Subcutaneous adipose tissue (tissue), 4 donors: ENCODE measurements around the gene TP53INP2. TPM values are rescaled to one million over a fixed set of nuclear protein-coding genes. Genes with fewer than 3 reads are reported as not detected.

ENCODE experiments used
- total RNA-seq, 4 donors: library from RNA; depleted of rRNA; stranded (reverse); fragments of >200 nt; gene quantifications; one replicate each; pipeline ENCODE4 v1.1.0, GENCODE V29; 2016
- TF ChIP-seq, protein P1 (sequence below): fragments of 450-650 bp; IDR thresholded peaks from one replicate; pipeline ENCODE4 v1.5.1; 2016; ENCODE audit warnings: low read depth, mild to moderate bottlenecking, control low read depth, antibody characterized with exemption, moderate library complexity

Gene TP53INP2
- total RNA-seq, 4 donors from 2014 or later, result 4.4 to 17.1 (median 6.2) TPM

DNA sequence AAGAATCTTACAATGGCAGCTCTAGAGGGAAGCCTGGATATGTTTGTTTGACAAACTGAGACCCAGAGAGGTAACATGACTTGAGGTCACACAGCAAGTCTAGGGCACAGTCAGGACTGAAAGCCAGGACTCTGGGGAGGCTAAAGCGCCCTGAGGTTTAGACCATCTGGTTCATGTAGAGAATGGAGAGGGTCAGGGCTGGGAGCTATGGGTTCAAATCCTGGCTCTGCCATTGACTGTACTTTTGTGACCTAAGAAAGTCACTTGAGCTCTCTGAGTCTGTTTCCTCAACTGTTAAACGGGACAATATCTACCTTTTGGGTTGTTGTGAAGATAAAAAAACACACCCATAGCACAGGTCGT is 1.1 kb upstream of the TP53INP2 start:
- TF ChIP-seq, protein P1, sequence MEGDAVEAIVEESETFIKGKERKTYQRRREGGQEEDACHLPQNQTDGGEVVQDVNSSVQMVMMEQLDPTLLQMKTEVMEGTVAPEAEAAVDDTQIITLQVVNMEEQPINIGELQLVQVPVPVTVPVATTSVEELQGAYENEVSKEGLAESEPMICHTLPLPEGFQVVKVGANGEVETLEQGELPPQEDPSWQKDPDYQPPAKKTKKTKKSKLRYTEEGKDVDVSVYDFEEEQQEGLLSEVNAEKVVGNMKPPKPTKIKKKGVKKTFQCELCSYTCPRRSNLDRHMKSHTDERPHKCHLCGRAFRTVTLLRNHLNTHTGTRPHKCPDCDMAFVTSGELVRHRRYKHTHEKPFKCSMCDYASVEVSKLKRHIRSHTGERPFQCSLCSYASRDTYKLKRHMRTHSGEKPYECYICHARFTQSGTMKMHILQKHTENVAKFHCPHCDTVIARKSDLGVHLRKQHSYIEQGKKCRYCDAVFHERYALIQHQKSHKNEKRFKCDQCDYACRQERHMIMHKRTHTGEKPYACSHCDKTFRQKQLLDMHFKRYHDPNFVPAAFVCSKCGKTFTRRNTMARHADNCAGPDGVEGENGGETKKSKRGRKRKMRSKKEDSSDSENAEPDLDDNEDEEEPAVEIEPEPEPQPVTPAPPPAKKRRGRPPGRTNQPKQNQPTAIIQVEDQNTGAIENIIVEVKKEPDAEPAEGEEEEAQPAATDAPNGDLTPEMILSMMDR, result no peak

DNA sequence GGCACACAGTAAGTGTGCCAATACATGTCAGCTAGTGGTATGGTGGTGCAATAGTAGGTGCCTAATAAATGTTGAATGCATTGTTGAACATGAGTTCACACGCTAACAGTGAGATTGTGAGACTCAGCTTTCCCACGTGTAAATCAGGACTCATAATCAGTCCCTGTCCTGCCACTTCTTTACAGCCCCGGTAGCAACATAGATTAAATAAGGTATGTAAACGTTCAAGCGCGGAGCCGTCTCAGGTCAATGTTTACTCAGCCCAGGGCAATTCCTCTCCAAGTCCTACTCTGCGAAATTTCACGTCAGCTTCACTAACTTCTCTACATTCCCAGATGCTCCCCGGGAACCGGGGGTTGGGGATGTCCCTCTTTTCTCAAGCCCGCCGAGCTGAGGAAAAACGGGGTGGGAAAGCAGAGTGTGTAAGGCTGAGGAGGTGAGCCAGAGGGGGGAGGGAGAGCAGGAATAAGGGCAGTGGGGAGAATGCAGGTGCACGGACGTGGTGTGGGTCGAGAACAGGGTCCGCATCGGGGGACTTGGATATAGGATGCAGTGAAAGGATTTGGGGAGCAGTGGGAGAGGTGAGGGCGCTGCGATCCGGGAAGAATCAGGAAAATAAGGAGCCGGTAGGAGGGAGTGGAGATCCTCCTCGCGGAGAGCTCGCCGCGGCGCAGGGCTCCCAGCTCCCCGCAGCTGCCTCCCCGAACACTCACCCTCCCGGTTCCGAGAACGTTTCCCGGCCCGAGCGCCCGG is 544 bp upstream of the TP53INP2 start:
- TF ChIP-seq, protein P1, result no peak

DNA sequence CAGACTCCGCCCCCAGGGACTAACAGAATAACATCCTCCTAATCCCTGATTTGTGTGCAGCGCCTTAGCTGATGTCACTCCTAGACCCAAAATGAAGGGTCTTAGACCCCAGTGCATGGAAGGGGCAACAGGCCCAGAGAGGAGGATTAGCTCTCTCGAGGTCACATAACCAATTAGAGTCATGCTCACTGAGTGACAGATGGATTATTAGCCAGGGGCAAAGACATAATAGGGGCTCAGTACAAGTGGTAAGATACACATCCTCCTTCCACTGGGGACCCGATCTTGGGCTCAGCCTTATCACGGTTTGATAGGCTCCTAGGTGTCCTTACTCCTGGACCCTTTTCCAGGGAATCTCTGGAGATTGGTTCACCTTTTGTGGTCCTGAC is 858 bp downstream of the TP53INP2 start:
- TF ChIP-seq, protein P1, result no peak

DNA sequence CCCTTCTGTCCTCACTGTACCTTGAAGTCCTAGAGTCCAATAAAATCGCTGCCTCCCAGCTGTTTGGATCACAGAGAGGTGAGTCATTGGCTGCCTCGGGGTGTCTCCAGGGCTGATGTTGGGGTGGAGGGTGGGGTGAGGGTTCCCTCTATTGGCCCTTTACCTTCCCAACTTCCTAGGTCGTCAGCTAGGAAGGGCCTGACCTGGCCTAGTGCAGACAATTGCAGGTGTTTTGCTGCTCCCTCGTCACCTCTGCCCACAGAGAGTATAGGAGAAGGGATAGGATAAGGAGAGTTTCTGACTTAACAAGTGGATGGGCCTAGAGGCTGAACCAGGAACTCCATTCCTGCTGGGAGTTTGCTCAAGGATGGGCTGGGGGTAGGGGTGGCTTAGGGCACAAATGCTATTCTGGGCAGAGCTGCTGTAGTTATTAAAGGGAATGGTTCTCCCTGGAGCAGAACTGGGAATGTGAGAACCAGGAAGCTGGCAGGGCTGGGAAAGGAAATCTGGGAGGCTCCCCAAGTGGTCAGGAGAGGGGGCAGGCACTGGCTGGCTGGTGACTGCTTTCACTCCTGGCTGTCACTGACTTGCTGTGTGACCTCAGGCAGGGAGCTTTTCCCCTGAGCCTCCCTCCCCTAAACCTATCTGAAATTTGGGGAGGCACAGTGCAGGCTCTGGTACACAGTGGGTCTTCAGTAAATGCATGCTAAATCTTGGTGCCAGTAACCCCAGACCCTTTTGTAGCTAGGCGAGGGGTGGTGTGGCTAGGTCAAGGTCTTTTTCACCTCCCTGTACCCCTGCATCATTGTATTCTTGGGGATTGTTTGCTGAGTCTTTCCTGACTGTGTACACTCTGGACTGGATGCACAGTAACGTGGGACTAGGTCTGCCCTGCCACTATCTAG is 1.5 kb downstream of the TP53INP2 start:
- TF ChIP-seq, protein P1, result no peak

DNA sequence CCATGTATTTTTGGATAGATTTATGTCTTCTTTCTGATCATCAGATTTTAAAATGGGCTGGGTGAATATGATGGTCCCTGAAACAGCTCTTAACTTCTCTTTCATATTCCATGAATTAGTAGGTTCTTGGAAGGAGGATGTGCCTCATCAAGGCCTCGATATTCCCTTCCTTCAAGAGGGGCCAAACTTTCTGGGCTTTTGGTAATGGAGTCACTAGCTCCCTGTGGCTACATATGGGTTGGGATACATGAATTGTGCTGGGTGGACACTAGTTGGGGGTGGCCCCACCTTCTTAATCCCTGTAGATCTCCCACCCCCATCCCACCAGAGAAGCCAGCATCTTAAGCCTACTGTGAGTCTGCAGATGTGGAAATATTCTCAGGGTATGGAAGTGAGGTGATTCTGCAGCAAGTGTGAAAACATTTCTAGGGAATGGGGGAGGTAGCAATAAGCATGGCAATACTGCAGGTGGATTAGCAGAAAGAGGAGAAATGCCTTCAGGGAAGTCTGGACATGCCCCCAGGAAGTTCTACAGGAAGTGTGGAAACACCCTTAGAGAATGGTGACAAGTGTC is 2.2 kb downstream of the TP53INP2 start:
- TF ChIP-seq, protein P1, result no peak

DNA sequence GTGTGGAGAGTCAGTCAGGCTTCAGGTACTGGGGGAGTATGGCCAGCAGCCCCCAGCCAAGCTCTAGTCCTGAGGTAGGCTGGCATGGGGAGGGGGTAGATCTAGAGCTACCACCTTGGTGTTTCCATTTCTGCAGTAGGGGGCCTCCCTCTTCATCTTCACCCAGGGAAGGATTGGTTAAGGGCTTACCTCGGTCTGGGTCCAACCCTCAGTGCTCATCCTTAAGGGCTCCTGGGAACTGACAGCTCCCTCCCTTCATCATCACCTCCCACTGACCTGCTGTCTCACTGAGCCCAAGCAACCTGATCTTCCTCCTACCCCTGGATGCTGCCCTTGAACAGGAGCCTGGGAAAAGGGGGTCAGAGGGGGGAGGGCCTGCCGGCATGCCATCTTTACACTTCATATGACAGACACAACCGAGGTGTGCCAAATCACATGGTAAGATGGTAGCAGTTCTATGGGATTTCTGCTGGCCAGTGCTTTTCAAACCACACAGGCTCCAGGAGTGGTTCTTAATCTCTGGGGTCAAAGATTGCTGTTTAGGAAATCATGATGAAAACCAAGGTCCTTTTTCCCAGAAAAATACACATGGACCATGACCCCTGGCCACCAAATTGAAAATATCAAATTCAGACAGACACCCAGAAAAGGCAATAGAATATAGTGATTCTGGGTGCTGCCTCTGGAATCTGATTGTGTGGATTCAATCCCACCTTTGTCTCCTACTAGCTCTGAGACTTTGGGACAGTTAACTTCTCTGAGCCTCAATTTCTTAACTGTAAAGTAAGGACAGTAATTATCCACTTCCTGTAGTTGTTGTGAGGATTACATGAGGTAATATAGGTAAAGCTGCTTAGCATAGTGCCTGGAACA is 3.0 kb downstream of the TP53INP2 start:
- TF ChIP-seq, protein P1, result no peak
